H1 (cell line): ENCODE data around the gene FHIT.

Experiments used
- CBX5 ChIP-seq: fragments of 300-800, 300-1000 bp; sonication (generic); IDR thresholded peaks from 2 replicates; pipeline ENCODE4 v1.7.1; 2016; ENCODE audit warnings: antibody characterized with exemption, low read length, low read depth
- EZH2 ChIP-seq: fragments of 200-600 bp; sonication (generic); IDR thresholded peaks from 2 replicates; pipeline ENCODE4 v1.7.1; 2012; ENCODE audit warnings: low read depth, mild to moderate bottlenecking, moderate library complexity, low read length, inconsistent platforms; ENCODE audit not compliant: severe bottlenecking
- HDAC2 ChIP-seq, 2 experiments: fragments of 300-600 bp in 1 of 2; sonication (generic) in 1 of 2; IDR thresholded peaks; 2 replicates each; pipeline ENCODE4 v1.6.1; 2011 to 2012; ENCODE audit warnings: low read depth in 2 of 2, low read length in 2 of 2, mild to moderate bottlenecking in 2 of 2, moderate library complexity in 2 of 2, borderline replicate concordance in 1 of 2, inconsistent platforms in 1 of 2
- POLR2A ChIP-seq, 2 experiments: IDR thresholded peaks; 1 replicate in 1 of 2; 2 replicates in 1 of 2; pipeline ENCODE4 v1.6.1; 2011; ENCODE audit warnings: low read depth in 2 of 2, low read length in 2 of 2, mild to moderate bottlenecking in 2 of 2; ENCODE audit errors: control extremely low read depth in 1 of 2
- TF ChIP-seq, protein P1 (sequence below): IDR thresholded peaks from 2 replicates; pipeline ENCODE4 v1.6.1; 2012; ENCODE audit warnings: low read length, inconsistent platforms
- TF ChIP-seq, protein P2 (sequence below), 3 experiments: IDR thresholded peaks; 1 replicate in 2 of 3; 2 replicates in 1 of 3; pipeline versions ENCODE4 v1.5.1 to v1.6.1; 2011; ENCODE audit warnings: low read length in 3 of 3, mild to moderate bottlenecking in 3 of 3, inconsistent platforms in 2 of 3, low read depth in 1 of 3, moderate library complexity in 1 of 3; ENCODE audit not compliant: insufficient read depth in 1 of 3; ENCODE audit errors: control extremely low read depth in 1 of 3
- TF ChIP-seq, protein P3 (sequence below): IDR thresholded peaks from 2 replicates; pipeline ENCODE4 v1.6.1; 2011; ENCODE audit warnings: low read length, improper control_type of control experiment

DNA sequence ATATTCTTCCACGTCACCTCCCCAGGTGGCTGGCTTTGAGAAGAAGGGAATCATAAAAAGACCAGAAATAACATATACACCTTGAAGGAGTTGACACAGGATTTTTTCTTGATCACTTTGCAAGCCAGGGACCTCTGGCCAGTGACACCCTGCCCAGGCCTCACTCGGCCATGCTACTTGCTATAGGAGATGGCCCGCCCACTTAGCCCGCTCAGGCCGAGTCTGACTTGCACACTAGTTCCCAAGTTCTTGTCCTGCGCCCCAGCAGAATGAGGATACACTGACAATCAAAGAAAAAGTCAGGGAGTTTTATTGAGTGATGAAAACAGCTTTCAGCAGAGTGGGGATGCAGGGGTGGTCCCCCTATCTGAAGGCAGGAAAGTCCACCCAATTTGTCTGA, 1155.3 kb downstream of the FHIT start:
- TF ChIP-seq, protein P1, sequence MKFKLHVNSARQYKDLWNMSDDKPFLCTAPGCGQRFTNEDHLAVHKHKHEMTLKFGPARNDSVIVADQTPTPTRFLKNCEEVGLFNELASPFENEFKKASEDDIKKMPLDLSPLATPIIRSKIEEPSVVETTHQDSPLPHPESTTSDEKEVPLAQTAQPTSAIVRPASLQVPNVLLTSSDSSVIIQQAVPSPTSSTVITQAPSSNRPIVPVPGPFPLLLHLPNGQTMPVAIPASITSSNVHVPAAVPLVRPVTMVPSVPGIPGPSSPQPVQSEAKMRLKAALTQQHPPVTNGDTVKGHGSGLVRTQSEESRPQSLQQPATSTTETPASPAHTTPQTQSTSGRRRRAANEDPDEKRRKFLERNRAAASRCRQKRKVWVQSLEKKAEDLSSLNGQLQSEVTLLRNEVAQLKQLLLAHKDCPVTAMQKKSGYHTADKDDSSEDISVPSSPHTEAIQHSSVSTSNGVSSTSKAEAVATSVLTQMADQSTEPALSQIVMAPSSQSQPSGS = no peak
- TF ChIP-seq EZH2 (no peak), POLR2A (IDR thresholded peaks at IDR 0.05; ENCODE audit: control extremely low read depth in 1 of 2, low read depth in 2 of 2, low read length in 2 of 2) (no peak), HDAC2 (IDR thresholded peaks at IDR 0.05; ENCODE audit: borderline replicate concordance in 1 of 2, low read depth in 2 of 2, low read length in 2 of 2) (no peak), CBX5 (no peak)
- TF ChIP-seq, protein P2, sequence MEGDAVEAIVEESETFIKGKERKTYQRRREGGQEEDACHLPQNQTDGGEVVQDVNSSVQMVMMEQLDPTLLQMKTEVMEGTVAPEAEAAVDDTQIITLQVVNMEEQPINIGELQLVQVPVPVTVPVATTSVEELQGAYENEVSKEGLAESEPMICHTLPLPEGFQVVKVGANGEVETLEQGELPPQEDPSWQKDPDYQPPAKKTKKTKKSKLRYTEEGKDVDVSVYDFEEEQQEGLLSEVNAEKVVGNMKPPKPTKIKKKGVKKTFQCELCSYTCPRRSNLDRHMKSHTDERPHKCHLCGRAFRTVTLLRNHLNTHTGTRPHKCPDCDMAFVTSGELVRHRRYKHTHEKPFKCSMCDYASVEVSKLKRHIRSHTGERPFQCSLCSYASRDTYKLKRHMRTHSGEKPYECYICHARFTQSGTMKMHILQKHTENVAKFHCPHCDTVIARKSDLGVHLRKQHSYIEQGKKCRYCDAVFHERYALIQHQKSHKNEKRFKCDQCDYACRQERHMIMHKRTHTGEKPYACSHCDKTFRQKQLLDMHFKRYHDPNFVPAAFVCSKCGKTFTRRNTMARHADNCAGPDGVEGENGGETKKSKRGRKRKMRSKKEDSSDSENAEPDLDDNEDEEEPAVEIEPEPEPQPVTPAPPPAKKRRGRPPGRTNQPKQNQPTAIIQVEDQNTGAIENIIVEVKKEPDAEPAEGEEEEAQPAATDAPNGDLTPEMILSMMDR (IDR thresholded peaks at IDR 0.05; ENCODE audit: control extremely low read depth in 1 of 3, insufficient read depth in 1 of 3, low read depth in 1 of 3, low read length in 3 of 3) = no peak
- TF ChIP-seq, protein P3, sequence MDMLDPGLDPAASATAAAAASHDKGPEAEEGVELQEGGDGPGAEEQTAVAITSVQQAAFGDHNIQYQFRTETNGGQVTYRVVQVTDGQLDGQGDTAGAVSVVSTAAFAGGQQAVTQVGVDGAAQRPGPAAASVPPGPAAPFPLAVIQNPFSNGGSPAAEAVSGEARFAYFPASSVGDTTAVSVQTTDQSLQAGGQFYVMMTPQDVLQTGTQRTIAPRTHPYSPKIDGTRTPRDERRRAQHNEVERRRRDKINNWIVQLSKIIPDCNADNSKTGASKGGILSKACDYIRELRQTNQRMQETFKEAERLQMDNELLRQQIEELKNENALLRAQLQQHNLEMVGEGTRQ = no peak
